Muscle of leg (tissue), 11 donors: ENCODE results near the gene WDFY3. TPM values are rescaled to one million over a fixed set of nuclear protein-coding genes. Genes with fewer than 3 reads are reported as not detected.

ENCODE experiments used
- DNase-seq: peaks from one replicate; pipeline ENCODE4 v3.0.0; 2013
- H3K27ac ChIP-seq: one replicate; pipeline ENCODE4 v1.5.1; 2013; ENCODE audit warnings: mild to moderate bottlenecking, low read length, control low read depth
- H3K27me3 ChIP-seq: one replicate; pipeline ENCODE4 v1.6.1; 2013; ENCODE audit warnings: low read length; ENCODE audit not compliant: control insufficient read depth, insufficient read depth
- H3K36me3 ChIP-seq: one replicate; pipeline ENCODE4 v1.6.1; 2013; ENCODE audit warnings: low read length; ENCODE audit not compliant: control insufficient read depth, insufficient read depth
- H3K4me1 ChIP-seq: one replicate; pipeline ENCODE4 v1.6.1; 2013; ENCODE audit warnings: low read length; ENCODE audit not compliant: control insufficient read depth, insufficient read depth
- H3K4me3 ChIP-seq: one replicate; pipeline ENCODE4 v1.5.1; 2013; ENCODE audit warnings: low read length, control low read depth
- H3K9me3 ChIP-seq: replicated peaks from 2 replicates; pipeline ENCODE4 v1.6.1; 2013; ENCODE audit warnings: low read depth, low read length; ENCODE audit not compliant: control insufficient read depth
- WGBS: methylation state at CpG from one replicate; pipeline ENCODE4 v1.1.5; 2013; ENCODE audit warnings: missing lambda C conversion rate; ENCODE audit not compliant: insufficient coverage; 5-methylcytosine and 5-hydroxymethylcytosine counted together
- polyA plus RNA-seq, 8 donors: library from polyadenylated mRNA; unstranded; fragments of 120-200 nt; gene quantifications; one replicate each; pipeline versions ENCODE4 v1.2.1 to v1.2.3, GENCODE V29; 2013; ENCODE audit warnings: inconsistent platforms in 1 of 8, low replicate concordance in 1 of 8; ENCODE audit not compliant: insufficient read length in 8 of 8, insufficient read depth in 1 of 8
- total RNA-seq: library from RNA; stranded (reverse); fragments of 120-200 nt; gene quantifications from one replicate; pipeline ENCODE4 v1.2.4, GENCODE V29; 2013

The WDFY3 gene
- total and polyA plus RNA-seq, 9 donors, result 11.8 to 40.6 (median 20.3) TPM

GRCh38 chr4:84913176-84913575, 53.3 kb downstream of the WDFY3 start:
- no peaks in the 10 kb centered on the region for H3K4me1 ChIP-seq
- H3K4me3 ChIP-seq, result no peak overlapping the region
- DNase-seq, result no peak
- no peaks in the 10 kb centered on the region for H3K36me3 ChIP-seq
- H3K27me3 ChIP-seq, result no peaks in the 10 kb centered on the region
- no CpG with 5 or more reads among the region's 3 CpGs for WGBS
- no peak overlapping the region for H3K27ac ChIP-seq
- no peaks in the 10 kb centered on the region for H3K9me3 ChIP-seq

GRCh38 chr4:84912741-84913140, 53.7 kb downstream of the WDFY3 start:
- no peak for DNase-seq
- H3K4me3 ChIP-seq, result no peak overlapping the region
- WGBS, result 100% methylated on average over 1 of the region's 2 CpGs

GRCh38 chr4:84908876-84909275, 57.6 kb downstream of the WDFY3 start:
- peaks cover 3% of the 10 kb centered on the region for H3K36me3 ChIP-seq
- no CpG with 5 or more reads among the region's 4 CpGs for WGBS

More at GRCh38 chr4:84912741-84913140, 53.7 kb downstream of the WDFY3 start:
- Histone ChIP-seq H3K9me3 (no peaks in the 10 kb centered on the region), H3K27ac (no peak overlapping the region), H3K36me3 (no peaks in the 10 kb centered on the region), H3K27me3 (no peaks in the 10 kb centered on the region), H3K4me1 (no peaks in the 10 kb centered on the region)

GRCh38 chr4:84907145-84907544, 59.3 kb downstream of the WDFY3 start:
- H3K4me3 ChIP-seq, result no peak overlapping the region
- H3K36me3 ChIP-seq, result peaks cover 6% of the 10 kb centered on the region
- no peaks in the 10 kb centered on the region for H3K27me3 ChIP-seq
- WGBS, result no CpG with 5 or more reads among the region's 3 CpGs
- no peak for DNase-seq
- H3K27ac ChIP-seq, result no peak overlapping the region
- no peaks in the 10 kb centered on the region for H3K9me3 ChIP-seq
- no peaks in the 10 kb centered on the region for H3K4me1 ChIP-seq

More at GRCh38 chr4:84908876-84909275, 57.6 kb downstream of the WDFY3 start:
- no peaks in the 10 kb centered on the region for H3K27me3 ChIP-seq
- no peak for DNase-seq
- no peaks in the 10 kb centered on the region for H3K9me3 ChIP-seq
- H3K4me3 ChIP-seq, result no peak overlapping the region
- no peak overlapping the region for H3K27ac ChIP-seq
- H3K4me1 ChIP-seq, result no peaks in the 10 kb centered on the region

GRCh38 chr4:84905646-84906045, 60.8 kb downstream of the WDFY3 start:
- Histone ChIP-seq H3K9me3 (no peaks in the 10 kb centered on the region), H3K27ac (no peak overlapping the region), H3K4me1 (no peaks in the 10 kb centered on the region), H3K27me3 (no peaks in the 10 kb centered on the region), H3K36me3 (peaks cover 9% of the 10 kb centered on the region), H3K4me3 (no peak overlapping the region)
- DNase-seq, result no peak
- no CpG with 5 or more reads among the region's 2 CpGs for WGBS

- peak; percentile 35 for DNase-seq
- Histone ChIP-seq H3K36me3 (peaks cover 12% of the 10 kb centered on the region), H3K27ac (no peak overlapping the region), H3K9me3 (no peaks in the 10 kb centered on the region), H3K27me3 (no peaks in the 10 kb centered on the region), H3K4me1 (no peaks in the 10 kb centered on the region), H3K4me3 (no peak overlapping the region)
- WGBS, result no CpG with 5 or more reads among the region's 3 CpGs
These were observed 64.7 kb downstream of the WDFY3 start for GRCh38 chr4:84901740-84902281.

GRCh38 chr4:84901173-84901572, 65.3 kb downstream of the WDFY3 start:
- Histone ChIP-seq H3K27me3 (no peaks in the 10 kb centered on the region), H3K4me3 (no peak overlapping the region), H3K9me3 (no peaks in the 10 kb centered on the region), H3K36me3 (peaks cover 12% of the 10 kb centered on the region), H3K27ac (no peak overlapping the region), H3K4me1 (no peaks in the 10 kb centered on the region)
- 20% methylated on average over 1 of the region's 3 CpGs for WGBS
- no peak for DNase-seq

- peaks cover 12% of the 10 kb centered on the region for H3K36me3 ChIP-seq
- no peaks in the 10 kb centered on the region for H3K4me1 ChIP-seq
- 100% methylated on average over 1 of the region's 3 CpGs for WGBS
- H3K9me3 ChIP-seq, result no peaks in the 10 kb centered on the region
- H3K27me3 ChIP-seq, result no peaks in the 10 kb centered on the region
- DNase-seq, result no peak
- no peak overlapping the region for H3K4me3 ChIP-seq
- H3K27ac ChIP-seq, result no peak overlapping the region
These were observed 66.9 kb downstream of the WDFY3 start for GRCh38 chr4:84899616-84900015.

- DNase-seq, result no peak
- Histone ChIP-seq H3K27ac (no peak overlapping the region), H3K4me1 (no peaks in the 10 kb centered on the region), H3K9me3 (no peaks in the 10 kb centered on the region), H3K36me3 (peaks cover 5% of the 10 kb centered on the region), H3K27me3 (no peaks in the 10 kb centered on the region), H3K4me3 (no peak overlapping the region)
- WGBS, result 100% methylated on average over 3 of the region's 6 CpGs
These were observed 69.0 kb downstream of the WDFY3 start for GRCh38 chr4:84897516-84897915.

GRCh38 chr4:84895283-84895682, 71.2 kb downstream of the WDFY3 start:
- Histone ChIP-seq H3K36me3 (peaks cover 2% of the 10 kb centered on the region), H3K27ac (no peak overlapping the region), H3K4me1 (no peaks in the 10 kb centered on the region), H3K4me3 (no peak overlapping the region), H3K9me3 (no peaks in the 10 kb centered on the region), H3K27me3 (no peaks in the 10 kb centered on the region)
- no peak for DNase-seq
- no CpG with 5 or more reads among the region's 1 CpG for WGBS

- Histone ChIP-seq H3K27ac (no peak overlapping the region), H3K4me1 (no peaks in the 10 kb centered on the region), H3K9me3 (no peaks in the 10 kb centered on the region), H3K36me3 (no peaks in the 10 kb centered on the region), H3K4me3 (no peak overlapping the region), H3K27me3 (no peaks in the 10 kb centered on the region)
- DNase-seq, result no peak
- WGBS, result 95% methylated on average over 9 of the region's 10 CpGs
These were observed 71.9 kb downstream of the WDFY3 start for GRCh38 chr4:84894621-84895020.
